ENCODE results near the gene CASP14. TPM values are rescaled to one million over a fixed set of nuclear protein-coding genes. Genes with fewer than 3 reads are reported as not detected.

Gene CASP14
- total and polyA plus RNA-seq, 2 of the 13 experiments (the other 11 are each of a cell fraction or from before 2014, with no cell fraction given), result not detected

- TF ChIP-seq ZNF646 (CRISPR knock-in tag; IDR thresholded peaks at IDR 0.05) (no peak), ZNF160 (CRISPR knock-in tag; IDR thresholded peaks at IDR 0.05) (no peak), BRF2 (CRISPR knock-in tag; IDR thresholded peaks at IDR 0.05) (no peak), ZNF710 (CRISPR knock-in tag; IDR thresholded peaks at IDR 0.05; ENCODE audit: borderline replicate concordance) (peak; percentile 35; the same call in 1 of the 2 replicates), ZNF816 (CRISPR knock-in tag; IDR thresholded peaks at IDR 0.05; ENCODE audit: borderline replicate concordance) (no peak), TCF7 (IDR thresholded peaks at IDR 0.05; ENCODE audit: low read depth) (peak; percentile 31; the same call in 1 of the 2 replicates), ATF3 (CRISPR knock-in tag; IDR thresholded peaks at IDR 0.05) (no peak), MTF2 (CRISPR knock-in tag; IDR thresholded peaks at IDR 0.05; ENCODE audit: borderline replicate concordance) (no peak), ZNF230 (CRISPR knock-in tag; IDR thresholded peaks at IDR 0.05) (no peak), PRPF4 (IDR thresholded peaks at IDR 0.05; ENCODE audit: low read depth, low read length, poor library complexity, severe bottlenecking) (no peak), ZNF605 (CRISPR knock-in tag; IDR thresholded peaks at IDR 0.05) (peak; percentile 22; the same call in 1 of the 2 replicates), ZBTB1 (CRISPR knock-in tag; IDR thresholded peaks at IDR 0.05; ENCODE audit: borderline replicate concordance) (no peak), SAP130 (CRISPR knock-in tag; IDR thresholded peaks at IDR 0.05; ENCODE audit: low read depth) (peak; percentile 56; the same call in 1 of the 2 replicates), MAF1 (CRISPR knock-in tag; IDR thresholded peaks at IDR 0.05; ENCODE audit: borderline replicate concordance) (no peak)
- TF ChIP-seq, protein P1, sequence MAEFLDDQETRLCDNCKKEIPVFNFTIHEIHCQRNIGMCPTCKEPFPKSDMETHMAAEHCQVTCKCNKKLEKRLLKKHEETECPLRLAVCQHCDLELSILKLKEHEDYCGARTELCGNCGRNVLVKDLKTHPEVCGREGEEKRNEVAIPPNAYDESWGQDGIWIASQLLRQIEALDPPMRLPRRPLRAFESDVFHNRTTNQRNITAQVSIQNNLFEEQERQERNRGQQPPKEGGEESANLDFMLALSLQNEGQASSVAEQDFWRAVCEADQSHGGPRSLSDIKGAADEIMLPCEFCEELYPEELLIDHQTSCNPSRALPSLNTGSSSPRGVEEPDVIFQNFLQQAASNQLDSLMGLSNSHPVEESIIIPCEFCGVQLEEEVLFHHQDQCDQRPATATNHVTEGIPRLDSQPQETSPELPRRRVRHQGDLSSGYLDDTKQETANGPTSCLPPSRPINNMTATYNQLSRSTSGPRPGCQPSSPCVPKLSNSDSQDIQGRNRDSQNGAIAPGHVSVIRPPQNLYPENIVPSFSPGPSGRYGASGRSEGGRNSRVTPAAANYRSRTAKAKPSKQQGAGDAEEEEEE (CRISPR knock-in tag; IDR thresholded peaks at IDR 0.05; ENCODE audit: borderline replicate concordance), result no peak
These were observed 23.8 kb downstream of the CASP14 start (continued) for GRCh38 chr19:15072930-15073647.
